Liver (tissue), 9 donors: Measurements from ENCODE around the gene NHS. TPM values are rescaled to one million over a fixed set of nuclear protein-coding genes. Genes with fewer than 3 reads are reported as not detected.

Experiments
- DNase-seq: peaks from one replicate; pipeline ENCODE4 v3.0.0-alpha.2; 2017; ENCODE audit warnings: low spot score
- H3K27ac ChIP-seq, 2 donors: one replicate each; pipeline ENCODE4 v1.7.0; 2013; ENCODE audit warnings: inconsistent platforms in 2 of 2, low read length in 2 of 2, control low read depth in 1 of 2, low read depth in 1 of 2, mild to moderate bottlenecking in 1 of 2
- H3K27me3 ChIP-seq, 4 donors: one replicate each; pipeline versions ENCODE4 v1.6.1 to v1.7.0; 2013; ENCODE audit warnings: low read length in 3 of 4, inconsistent platforms in 1 of 4, mild to moderate bottlenecking in 1 of 4, moderate library complexity in 1 of 4; ENCODE audit not compliant: control insufficient read depth in 4 of 4, insufficient read depth in 4 of 4
- H3K36me3 ChIP-seq, 4 donors: one replicate each; pipeline versions ENCODE4 v1.6.1 to v1.7.0; 2013; ENCODE audit warnings: low read length in 3 of 4, mild to moderate bottlenecking in 3 of 4, low read depth in 1 of 4, moderate library complexity in 1 of 4; ENCODE audit not compliant: control insufficient read depth in 4 of 4, insufficient read depth in 3 of 4
- H3K4me1 ChIP-seq, 4 donors: one replicate each; pipeline versions ENCODE4 v1.6.1 to v1.7.0; 2013; ENCODE audit warnings: low read length in 3 of 4, mild to moderate bottlenecking in 3 of 4, moderate library complexity in 1 of 4; ENCODE audit not compliant: control insufficient read depth in 4 of 4, insufficient read depth in 4 of 4
- H3K4me3 ChIP-seq, 3 donors: one replicate each; pipeline versions ENCODE4 v1.6.1 to v1.7.0; 2013; ENCODE audit warnings: low read length in 3 of 3, control low read depth in 1 of 3, low read depth in 1 of 3, mild to moderate bottlenecking in 1 of 3
- H3K9ac ChIP-seq, 2 donors: one replicate each; pipeline ENCODE4 v1.7.0; 2013; ENCODE audit warnings: low read length in 2 of 2, mild to moderate bottlenecking in 2 of 2, moderate library complexity in 2 of 2, control low read depth in 1 of 2, low read depth in 1 of 2
- H3K9me3 ChIP-seq, 4 donors: one replicate each; pipeline versions ENCODE4 v1.6.1 to v1.7.0; 2013; ENCODE audit warnings: low read length in 3 of 4; ENCODE audit not compliant: control insufficient read depth in 4 of 4
- ATF3 ChIP-seq: IDR thresholded peaks from 2 replicates; pipeline ENCODE4 v1.6.1; 2016; ENCODE audit warnings: antibody characterized with exemption
- CTCF ChIP-seq: fragments of 150-350 bp; IDR thresholded peaks from 2 replicates; pipeline ENCODE4 v1.5.1; 2017; ENCODE audit warnings: improper control_type of control experiment, low read depth, low read length; ENCODE audit not compliant: missing input control
- EGR1 ChIP-seq, 2 donors: IDR thresholded peaks; 2 replicates each; pipeline ENCODE4 v1.6.1; 2016 to 2018; ENCODE audit warnings: antibody characterized with exemption in 2 of 2, low read depth in 2 of 2
- FOXA1 ChIP-seq: IDR thresholded peaks from 2 replicates; pipeline ENCODE4 v1.6.1; 2016; ENCODE audit warnings: antibody characterized with exemption
- HNF4A ChIP-seq, 2 donors: conservative IDR thresholded peaks; 2 replicates each; pipeline ENCODE4 v1.6.1; 2016; ENCODE audit warnings: antibody characterized with exemption in 2 of 2, mild to moderate bottlenecking in 2 of 2
- HNF4G ChIP-seq: IDR thresholded peaks from 2 replicates; pipeline ENCODE4 v1.6.1; 2016; ENCODE audit warnings: antibody characterized with exemption
- JUND ChIP-seq, 2 donors: IDR thresholded peaks; 2 replicates each; pipeline ENCODE4 v1.6.1; 2016; ENCODE audit warnings: antibody characterized with exemption in 2 of 2
- MAX ChIP-seq: IDR thresholded peaks from 2 replicates; pipeline ENCODE4 v1.6.1; 2016; ENCODE audit warnings: antibody characterized with exemption
- RAD21 ChIP-seq, 2 donors: IDR thresholded peaks; 2 replicates each; pipeline ENCODE4 v1.6.1; 2016; ENCODE audit warnings: antibody characterized with exemption in 2 of 2, mild to moderate bottlenecking in 2 of 2
- RXRA ChIP-seq, 2 donors: IDR thresholded peaks; 2 replicates each; pipeline ENCODE4 v1.6.1; 2017 to 2018; ENCODE audit warnings: antibody characterized with exemption in 2 of 2, mild to moderate bottlenecking in 1 of 2
- SP1 ChIP-seq: IDR thresholded peaks from 2 replicates; pipeline ENCODE4 v1.6.1; 2018; ENCODE audit warnings: antibody characterized with exemption, mild to moderate bottlenecking
- TAF1 ChIP-seq: conservative IDR thresholded peaks from 2 replicates; pipeline ENCODE4 v1.6.1; 2016; ENCODE audit warnings: antibody characterized with exemption, mild to moderate bottlenecking
- YY1 ChIP-seq: IDR thresholded peaks from 2 replicates; pipeline ENCODE4 v1.6.1; 2016; ENCODE audit warnings: antibody characterized with exemption, mild to moderate bottlenecking
- ZBTB33 ChIP-seq: IDR thresholded peaks from 2 replicates; pipeline ENCODE4 v1.6.1; 2016; ENCODE audit warnings: antibody characterized with exemption
- WGBS: extraction: QIAGEN DNeasy Blood & Tissue Kit; methylation state at CpG from one replicate; pipeline ENCODE4 v1.1.7; 2013; 5-methylcytosine and 5-hydroxymethylcytosine counted together
- polyA plus RNA-seq, 2 donors: library from polyadenylated mRNA; stranded (reverse) in 1 of 2; unstranded in 1 of 2; fragments of 200-250 nt in 1 of 2; fragments of >200 nt in 1 of 2; fragmentation: Nextera tagmentation in 1 of 2; extraction: Ambion mirVana in 1 of 2; gene quantifications; one replicate each; pipeline versions ENCODE4 v1.2.1 to v1.2.3, GENCODE V29; 2013 to 2015
- total RNA-seq, 2 donors: library from RNA; depleted of rRNA; stranded (reverse); fragments of >200 nt; gene quantifications; one replicate each; pipeline ENCODE4 v1.2.3, GENCODE V29; 2014
- donor health status: healthy.
- donor health status: healthy.
- donor health status: healthy.
- donor health status: healthy.
- donor health status: healthy.

The NHS gene
- total and polyA plus RNA-seq, 4 donors, result 0.03 to 0.17 (median 0.10) TPM

GRCh38 chrX:17743913-17744312 is 368.9 kb downstream of the NHS start (continued):
- TF ChIP-seq YY1 (no peak), RXRA (IDR thresholded peaks at IDR 0.05) (no peak), TAF1 (no peak), MAX (no peak), EGR1 (IDR thresholded peaks at IDR 0.05; ENCODE audit: low read depth in 2 of 2) (no peak)

GRCh38 chrX:17744896-17745523 is 370.0 kb downstream of the NHS start:
- TF ChIP-seq HNF4G (no peak), TAF1 (no peak), EGR1 (IDR thresholded peaks at IDR 0.05; ENCODE audit: low read depth in 2 of 2) (no peak), CTCF (no peak), RXRA (IDR thresholded peaks at IDR 0.05) (no peak), JUND (IDR thresholded peaks at IDR 0.05) (no peak), RAD21 (IDR thresholded peaks at IDR 0.05) (peak; percentile 47 to 54), HNF4A (conservative IDR thresholded peaks at IDR 0.05) (peak in 1 of 2 donors; percentile 33), SP1 (no peak), FOXA1 (no peak), ZBTB33 (no peak), ATF3 (no peak)
- peaks cover 0 to 3% (median under 1%) of the 10 kb centered on the region in 4 donors for H3K36me3 ChIP-seq
- no peak overlapping the region for H3K4me3 ChIP-seq
- peak overlapping the region in 1 of 2 donors; percentile 7 for H3K27ac ChIP-seq
- H3K4me1 ChIP-seq, result peaks cover 3 to 47% (median 38%) of the 10 kb centered on the region in 4 donors
- no peak for DNase-seq
- no peaks in the 10 kb centered on the region for H3K9me3 ChIP-seq
- no peaks in the 10 kb centered on the region for H3K27me3 ChIP-seq
- H3K9ac ChIP-seq, result peak overlapping the region in 1 of 2 donors; percentile 53
- WGBS, result 33% methylated on average over 2 of the region's 2 CpGs

- no peak for DNase-seq
- no peaks in the 10 kb centered on the region for H3K9me3 ChIP-seq
- TF ChIP-seq HNF4G, result no peak
- no peak for TF ChIP-seq ATF3
- no peak overlapping the region for H3K9ac ChIP-seq
- 98% methylated on average over 5 of the region's 5 CpGs for WGBS
- no peaks in the 10 kb centered on the region for H3K27me3 ChIP-seq
- peaks cover 3 to 35% (median 34%) of the 10 kb centered on the region in 4 donors for H3K4me1 ChIP-seq
- no peak overlapping the region for H3K4me3 ChIP-seq
- H3K27ac ChIP-seq, result no peak overlapping the region
- H3K36me3 ChIP-seq, result peaks cover 0 to 11% (median 7%) of the 10 kb centered on the region in 4 donors
Measured at GRCh38 chrX:17747692-17748091, 372.7 kb downstream of the NHS start.
